ENCODE measurements around the gene CD109. TPM values are rescaled to one million over a fixed set of nuclear protein-coding genes. Genes with fewer than 3 reads are reported as not detected.

CD109 gene
- total and polyA plus RNA-seq, 2 experiments from 2014 or later: 3.0 to 8.2 TPM

- peak overlapping the region; percentile 83 for H3K27ac ChIP-seq
- H3K4me3 ChIP-seq: no peak overlapping the region
- no peak overlapping the region for H3K4me2 ChIP-seq
- H3K27me3 ChIP-seq: no peaks in the 10 kb centered on the region
- H3K36me3 ChIP-seq (replicated peaks; ENCODE audit: insufficient read depth, low read depth): no peaks in the 10 kb centered on the region
- no peaks in the 10 kb centered on the region for H3K79me2 ChIP-seq
- peaks cover 17% of the 10 kb centered on the region for H3K4me1 ChIP-seq (ENCODE audit: insufficient read depth)
- H4K20me1 ChIP-seq (ENCODE audit: insufficient read depth, poor library complexity, severe bottlenecking): no peaks in the 10 kb centered on the region
- WGBS (ENCODE audit: low lambda C conversion rate, missing lambda C conversion rate): 100% methylated on average over 1 of the region's 1 CpG
- no peak overlapping the region for H2AFZ ChIP-seq
- no peaks in the 10 kb centered on the region for H3K9me3 ChIP-seq (ENCODE audit: low read depth)
- DNase-seq (ENCODE audit: low spot score): no peak
- no peaks in the 10 kb centered on the region for H3K9me2 ChIP-seq (replicated peaks; ENCODE audit: insufficient read depth)
- TF ChIP-seq, protein P1, sequence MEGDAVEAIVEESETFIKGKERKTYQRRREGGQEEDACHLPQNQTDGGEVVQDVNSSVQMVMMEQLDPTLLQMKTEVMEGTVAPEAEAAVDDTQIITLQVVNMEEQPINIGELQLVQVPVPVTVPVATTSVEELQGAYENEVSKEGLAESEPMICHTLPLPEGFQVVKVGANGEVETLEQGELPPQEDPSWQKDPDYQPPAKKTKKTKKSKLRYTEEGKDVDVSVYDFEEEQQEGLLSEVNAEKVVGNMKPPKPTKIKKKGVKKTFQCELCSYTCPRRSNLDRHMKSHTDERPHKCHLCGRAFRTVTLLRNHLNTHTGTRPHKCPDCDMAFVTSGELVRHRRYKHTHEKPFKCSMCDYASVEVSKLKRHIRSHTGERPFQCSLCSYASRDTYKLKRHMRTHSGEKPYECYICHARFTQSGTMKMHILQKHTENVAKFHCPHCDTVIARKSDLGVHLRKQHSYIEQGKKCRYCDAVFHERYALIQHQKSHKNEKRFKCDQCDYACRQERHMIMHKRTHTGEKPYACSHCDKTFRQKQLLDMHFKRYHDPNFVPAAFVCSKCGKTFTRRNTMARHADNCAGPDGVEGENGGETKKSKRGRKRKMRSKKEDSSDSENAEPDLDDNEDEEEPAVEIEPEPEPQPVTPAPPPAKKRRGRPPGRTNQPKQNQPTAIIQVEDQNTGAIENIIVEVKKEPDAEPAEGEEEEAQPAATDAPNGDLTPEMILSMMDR (IDR thresholded peaks at IDR 0.05; ENCODE audit: poor library complexity): no peak
- TF ChIP-seq EZH2 (IDR thresholded peaks at IDR 0.05; ENCODE audit: borderline replicate concordance) (no peak), EZH2phosphoT487 (IDR thresholded peaks at IDR 0.05; ENCODE audit: low read depth, severe bottlenecking, unreplicated experiment) (no peak)
Observed at GRCh38 chr6:73703466-73703865, 7.5 kb downstream of the CD109 start.

- WGBS (ENCODE audit: low lambda C conversion rate, missing lambda C conversion rate): 36% methylated on average over 8 of the region's 8 CpGs
- H2AFZ ChIP-seq: no peak overlapping the region
- H3K27me3 ChIP-seq: no peaks in the 10 kb centered on the region
- peak overlapping the region; percentile 83 for H3K27ac ChIP-seq
- H3K79me2 ChIP-seq: no peaks in the 10 kb centered on the region
- no peaks in the 10 kb centered on the region for H3K36me3 ChIP-seq (replicated peaks; ENCODE audit: insufficient read depth, low read depth)
- H3K4me2 ChIP-seq: peak overlapping the region; percentile 22
- H3K9me3 ChIP-seq (ENCODE audit: low read depth): no peaks in the 10 kb centered on the region
- H3K4me3 ChIP-seq: no peak overlapping the region
- H3K9me2 ChIP-seq (replicated peaks; ENCODE audit: insufficient read depth): no peaks in the 10 kb centered on the region
- H3K4me1 ChIP-seq (ENCODE audit: insufficient read depth): peaks cover 17% of the 10 kb centered on the region
- TF ChIP-seq, protein P1 (IDR thresholded peaks at IDR 0.05; ENCODE audit: poor library complexity): no peak
- TF ChIP-seq EZH2phosphoT487 (IDR thresholded peaks at IDR 0.05; ENCODE audit: low read depth, severe bottlenecking, unreplicated experiment) (no peak), EZH2 (IDR thresholded peaks at IDR 0.05; ENCODE audit: borderline replicate concordance) (no peak)
- DNase-seq (ENCODE audit: low spot score): peak; percentile 76
- no peaks in the 10 kb centered on the region for H4K20me1 ChIP-seq (ENCODE audit: insufficient read depth, poor library complexity, severe bottlenecking)
Observed at GRCh38 chr6:73704260-73704659, 8.3 kb downstream of the CD109 start.

DNA sequence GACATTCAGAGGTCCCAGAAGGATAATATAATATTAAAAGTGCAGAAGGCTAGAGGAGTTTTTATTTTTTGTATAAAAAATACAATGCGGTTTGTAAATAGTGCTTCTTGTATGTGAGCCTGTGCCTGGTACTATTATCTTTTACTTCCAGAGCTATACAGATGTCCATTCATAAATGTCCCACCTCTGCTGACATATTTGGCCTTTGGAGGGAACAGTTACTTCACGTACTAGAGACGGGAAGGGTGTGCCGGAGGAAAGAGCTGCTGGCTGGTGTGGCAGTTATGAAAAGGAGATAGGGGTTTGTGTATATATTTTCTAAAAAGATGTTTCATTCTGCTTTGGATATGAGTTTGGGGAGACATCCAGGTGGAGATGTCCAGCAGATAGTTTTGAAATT, 8.8 kb downstream of the CD109 start:
- Histone ChIP-seq H2AFZ (no peak overlapping the region), H3K79me2 (no peaks in the 10 kb centered on the region), H3K9me2 (replicated peaks; ENCODE audit: insufficient read depth) (no peaks in the 10 kb centered on the region), H3K4me2 (peak overlapping the region; percentile 22), H3K4me3 (no peak overlapping the region), H4K20me1 (ENCODE audit: insufficient read depth, poor library complexity, severe bottlenecking) (no peaks in the 10 kb centered on the region), H3K9me3 (ENCODE audit: low read depth) (no peaks in the 10 kb centered on the region), H3K36me3 (replicated peaks; ENCODE audit: insufficient read depth, low read depth) (no peaks in the 10 kb centered on the region), H3K27ac (peak overlapping the region; percentile 83), H3K27me3 (no peaks in the 10 kb centered on the region), H3K4me1 (ENCODE audit: insufficient read depth) (peaks cover 17% of the 10 kb centered on the region)
- no peak for DNase-seq (ENCODE audit: low spot score)
- TF ChIP-seq EZH2phosphoT487 (IDR thresholded peaks at IDR 0.05; ENCODE audit: low read depth, severe bottlenecking, unreplicated experiment): no peak
- TF ChIP-seq, protein P1 (IDR thresholded peaks at IDR 0.05; ENCODE audit: poor library complexity): no peak
- TF ChIP-seq EZH2 (IDR thresholded peaks at IDR 0.05; ENCODE audit: borderline replicate concordance): no peak
- 66% methylated on average over 4 of the region's 4 CpGs for WGBS (ENCODE audit: low lambda C conversion rate, missing lambda C conversion rate)

DNA sequence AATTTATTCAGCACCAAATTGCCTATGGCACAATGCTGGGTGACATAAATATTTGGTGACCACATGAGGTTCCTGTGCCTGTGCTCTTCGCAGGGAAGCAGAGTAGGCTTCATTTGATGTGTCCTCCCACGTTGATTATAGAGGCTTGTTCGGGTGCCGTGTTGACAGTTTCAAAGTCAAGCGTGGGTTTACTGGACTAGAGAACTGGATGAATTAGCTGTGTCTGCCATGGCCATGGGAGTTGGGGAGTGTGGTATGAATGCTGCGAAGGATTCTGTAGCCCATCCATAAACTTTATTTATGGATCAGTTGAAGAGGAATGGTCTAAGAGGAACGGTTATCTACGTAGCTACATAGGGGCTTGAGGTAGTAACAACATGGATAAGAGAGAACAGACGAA, 11.0 kb downstream of the CD109 start:
- TF ChIP-seq EZH2phosphoT487 (IDR thresholded peaks at IDR 0.05; ENCODE audit: low read depth, severe bottlenecking, unreplicated experiment): no peak
- TF ChIP-seq, protein P1 (IDR thresholded peaks at IDR 0.05; ENCODE audit: poor library complexity): no peak
- no peak for TF ChIP-seq EZH2 (IDR thresholded peaks at IDR 0.05; ENCODE audit: borderline replicate concordance)
- Histone ChIP-seq H3K9me3 (ENCODE audit: low read depth) (no peaks in the 10 kb centered on the region), H3K27ac (no peak overlapping the region), H3K4me1 (ENCODE audit: insufficient read depth) (peaks cover 17% of the 10 kb centered on the region), H3K9me2 (replicated peaks; ENCODE audit: insufficient read depth) (no peaks in the 10 kb centered on the region), H2AFZ (no peak overlapping the region), H3K27me3 (no peaks in the 10 kb centered on the region), H3K4me2 (no peak overlapping the region), H4K20me1 (ENCODE audit: insufficient read depth, poor library complexity, severe bottlenecking) (no peaks in the 10 kb centered on the region), H3K4me3 (no peak overlapping the region), H3K79me2 (no peaks in the 10 kb centered on the region), H3K36me3 (replicated peaks; ENCODE audit: insufficient read depth, low read depth) (no peaks in the 10 kb centered on the region)
- no peak for DNase-seq (ENCODE audit: low spot score)
- WGBS (ENCODE audit: low lambda C conversion rate, missing lambda C conversion rate): 96% methylated on average over 9 of the region's 9 CpGs

Data from hepatocyte (in vitro differentiated cells).